ENCODE data around the gene OVOL3.

The OVOL3 gene

DNA sequence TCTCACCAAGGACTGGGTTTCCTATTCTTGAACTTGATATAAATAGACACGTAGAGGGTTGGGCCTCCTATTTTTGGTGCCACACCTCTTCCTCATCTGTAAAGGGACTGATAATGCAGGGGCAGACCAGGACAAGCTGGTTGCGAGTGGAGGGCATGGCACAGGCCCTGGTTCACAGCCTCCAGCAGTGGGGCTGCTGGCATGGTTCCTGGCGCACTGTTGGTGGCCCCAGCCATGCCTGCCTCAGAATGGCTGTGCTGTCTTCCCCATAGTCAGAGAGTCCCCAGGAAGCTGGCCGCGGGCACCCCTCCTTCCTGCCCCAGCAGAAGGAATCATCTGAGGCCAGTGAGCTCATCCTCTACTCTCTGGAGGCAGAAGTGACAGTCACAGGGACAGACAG lies 10.5 kb upstream of the OVOL3 start:
- FAIRE-seq, result no peak
- DNase-seq (ENCODE audit: low spot score), result no peak

DNA sequence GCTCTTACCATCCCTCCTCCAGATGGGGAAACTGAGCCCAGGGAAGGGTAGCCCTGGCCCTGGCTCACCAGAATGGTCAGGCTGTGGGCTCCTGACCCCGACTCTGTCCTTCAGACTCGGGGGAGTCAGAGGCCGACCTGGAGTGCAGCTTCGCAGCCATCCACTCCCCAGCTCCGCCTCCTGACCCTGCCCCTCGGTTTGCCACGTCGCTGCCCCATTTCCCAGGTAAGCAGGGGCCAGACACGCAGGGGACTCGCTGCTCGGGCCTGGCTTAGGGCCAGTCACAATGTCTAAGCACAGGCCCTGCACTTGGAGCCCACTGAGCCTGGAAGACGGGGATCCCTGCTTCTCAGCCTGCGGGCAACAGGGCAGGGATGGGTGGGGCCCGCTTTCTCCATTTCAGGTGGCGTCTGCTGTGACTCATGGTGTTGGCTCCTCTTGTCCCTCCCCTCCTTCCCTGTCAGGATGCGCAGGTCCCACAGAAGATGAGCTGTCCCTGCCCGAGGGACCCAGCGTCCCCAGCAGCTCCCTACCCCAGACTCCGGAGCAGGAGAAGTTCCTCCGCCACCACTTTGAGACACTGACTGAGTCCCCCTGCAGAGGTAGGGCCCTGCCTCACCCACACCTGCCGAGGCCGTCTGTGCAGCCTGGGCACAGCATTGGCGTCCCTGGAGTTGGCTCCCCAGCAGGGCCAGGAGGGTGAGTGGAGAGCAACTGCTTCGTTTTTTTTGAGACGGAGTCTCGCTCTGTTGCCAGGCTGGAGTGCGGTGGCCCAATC lies 9.2 kb upstream of the OVOL3 start:
- FAIRE-seq, result no peak

DNA sequence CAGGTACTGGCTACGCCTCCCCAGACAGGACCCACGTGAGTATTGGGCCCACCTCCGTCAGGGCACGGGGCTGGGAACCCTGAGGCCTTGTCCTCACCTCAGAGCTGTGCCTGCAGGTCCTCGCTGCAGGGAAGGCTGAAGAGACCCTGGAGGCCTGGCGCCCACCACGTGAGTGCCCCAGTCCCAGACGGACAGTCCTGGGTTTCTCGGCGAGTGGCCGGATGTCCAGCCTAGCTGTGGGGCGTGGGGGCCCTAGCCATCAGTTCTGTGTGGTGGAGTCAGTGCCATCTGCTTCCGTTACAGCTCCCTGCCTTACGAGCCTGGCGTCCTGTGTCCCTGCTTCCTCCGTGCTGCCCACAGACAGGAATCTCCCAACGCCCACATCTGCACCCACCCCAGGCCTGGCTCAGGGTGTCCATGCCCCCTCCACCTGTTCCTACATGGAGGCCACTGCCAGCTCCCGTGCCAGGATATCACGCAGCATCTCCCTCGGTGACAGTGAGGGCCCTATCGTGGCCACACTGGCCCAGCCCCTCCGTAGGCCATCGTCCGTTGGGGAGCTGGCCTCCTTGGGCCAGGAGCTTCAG lies 7.8 kb upstream of the OVOL3 start:
- FAIRE-seq (no peak), DNase-seq (ENCODE audit: low spot score) (no peak)

More for the DNA sequence above, 9.2 kb upstream of the OVOL3 start:
- DNase-seq (ENCODE audit: low spot score), result no peak

DNA sequence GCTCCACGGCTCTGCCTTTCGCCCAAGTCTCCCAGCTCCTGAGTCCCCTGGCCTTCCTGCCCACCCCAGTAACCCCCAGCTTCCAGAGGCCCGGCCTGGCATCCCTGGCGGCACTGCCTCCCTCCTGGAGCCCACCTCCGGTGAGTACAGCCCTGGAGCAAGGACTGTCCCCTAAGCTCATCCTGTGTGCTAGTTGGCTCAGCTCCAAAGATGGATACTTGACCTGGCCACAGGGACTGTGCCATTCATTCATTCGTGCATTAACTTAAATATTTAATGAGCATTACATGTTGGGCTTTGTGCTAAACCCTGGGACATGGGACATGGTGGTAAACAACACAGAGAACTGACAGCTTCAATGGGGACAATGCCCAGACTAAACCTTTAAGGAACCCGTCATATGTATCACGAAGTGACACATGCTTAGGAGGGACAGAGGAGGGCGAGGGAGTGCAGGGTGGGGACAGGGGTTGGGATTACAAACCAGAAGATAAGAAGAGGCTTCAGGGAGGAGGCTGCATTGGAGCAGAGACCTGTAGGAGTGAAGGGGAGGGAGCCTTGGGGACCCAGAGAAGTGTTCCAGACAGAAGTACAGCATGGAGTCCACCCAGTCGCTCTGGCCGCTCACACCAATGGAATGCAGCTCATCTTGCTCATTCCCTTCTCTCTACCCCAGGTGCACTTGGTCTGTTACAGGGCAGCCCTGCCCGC lies 6.9 kb upstream of the OVOL3 start:
- no peak for FAIRE-seq

DNA sequence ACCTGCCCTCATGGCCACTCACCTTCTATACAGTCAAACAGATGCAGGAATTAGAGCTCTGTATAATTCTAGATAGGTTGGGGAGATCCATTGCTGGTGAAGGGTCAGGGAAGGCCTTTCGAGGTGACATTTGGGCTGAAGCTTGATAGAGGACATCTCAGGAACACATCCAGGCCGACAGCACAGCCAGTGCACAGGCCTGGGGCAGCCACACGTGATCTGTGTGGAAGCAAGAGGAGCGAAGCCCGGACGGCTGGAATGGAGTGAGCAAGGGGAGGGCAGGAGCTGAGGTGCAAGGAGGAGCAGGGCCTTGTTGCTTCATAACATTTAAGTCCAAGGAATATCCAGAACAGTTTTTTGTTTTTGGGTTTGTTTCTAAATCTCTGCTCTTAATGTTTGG lies 4.5 kb upstream of the OVOL3 start:
- no peak for FAIRE-seq
- DNase-seq (ENCODE audit: low spot score), result no peak

More for the DNA sequence above, 6.9 kb upstream of the OVOL3 start:
- DNase-seq (ENCODE audit: low spot score), result peak; percentile 11

DNA sequence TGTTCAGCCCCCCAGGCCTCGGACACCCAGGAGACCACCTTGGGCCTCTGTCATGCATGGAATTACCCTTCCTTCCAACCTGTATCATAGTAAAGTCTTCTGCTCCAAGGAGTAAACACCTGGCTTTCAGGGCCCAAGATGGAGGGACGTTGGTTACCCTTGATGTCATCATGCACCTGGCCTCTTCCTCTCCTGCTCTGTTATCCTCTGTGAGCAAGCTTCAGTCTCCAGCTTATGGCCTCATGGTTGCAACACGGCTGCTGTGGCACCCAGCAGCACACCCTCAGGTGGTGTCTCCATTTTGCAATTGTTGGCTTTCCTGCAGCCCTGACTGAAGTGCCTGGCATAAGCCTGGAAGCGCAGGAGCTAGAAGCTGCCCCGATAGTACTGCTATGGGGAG lies 4.0 kb upstream of the OVOL3 start:
- FAIRE-seq, result no peak
- no peak for DNase-seq (ENCODE audit: low spot score)

DNA sequence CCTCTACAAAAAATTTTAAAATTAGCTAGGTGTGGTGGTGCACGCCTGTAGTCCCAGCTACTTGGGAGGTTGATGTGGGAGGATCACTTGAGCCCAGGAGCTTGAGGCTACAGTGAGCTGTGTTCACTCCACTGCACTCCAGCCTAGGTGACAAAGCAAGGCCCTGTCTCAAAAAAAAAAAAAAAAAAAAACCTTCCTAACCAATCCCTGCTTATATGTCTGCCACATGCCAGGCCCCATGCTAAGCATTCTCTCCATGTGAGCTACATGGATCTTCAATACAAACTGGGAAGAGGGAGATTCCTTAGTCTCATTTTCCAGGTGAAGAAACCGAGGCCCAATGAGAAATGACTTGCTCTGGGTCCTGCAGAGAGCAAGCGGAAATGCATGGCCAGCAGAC lies 2.3 kb upstream of the OVOL3 start:
- DNase-seq (ENCODE audit: low spot score) (no peak), FAIRE-seq (no peak)

DNA sequence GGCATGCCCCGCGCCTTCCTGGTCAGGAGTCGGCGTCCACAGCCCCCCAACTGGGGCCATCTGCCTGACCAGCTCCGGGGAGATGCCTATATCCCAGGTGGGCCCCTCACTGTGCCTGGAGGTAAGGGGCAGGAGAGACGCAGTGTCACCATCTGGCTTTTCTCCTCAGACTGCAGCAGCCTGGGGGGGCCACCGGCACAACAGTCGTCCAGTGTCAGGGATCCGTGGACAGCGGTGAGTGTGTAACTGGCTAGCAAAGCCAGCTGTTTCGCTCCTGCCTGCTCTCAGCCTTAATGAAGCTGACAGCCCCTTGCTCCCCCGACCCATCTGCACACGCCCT lies 227 bp downstream of the OVOL3 start:
- DNase-seq (ENCODE audit: low spot score) (no peak), FAIRE-seq (no peak)

DNA sequence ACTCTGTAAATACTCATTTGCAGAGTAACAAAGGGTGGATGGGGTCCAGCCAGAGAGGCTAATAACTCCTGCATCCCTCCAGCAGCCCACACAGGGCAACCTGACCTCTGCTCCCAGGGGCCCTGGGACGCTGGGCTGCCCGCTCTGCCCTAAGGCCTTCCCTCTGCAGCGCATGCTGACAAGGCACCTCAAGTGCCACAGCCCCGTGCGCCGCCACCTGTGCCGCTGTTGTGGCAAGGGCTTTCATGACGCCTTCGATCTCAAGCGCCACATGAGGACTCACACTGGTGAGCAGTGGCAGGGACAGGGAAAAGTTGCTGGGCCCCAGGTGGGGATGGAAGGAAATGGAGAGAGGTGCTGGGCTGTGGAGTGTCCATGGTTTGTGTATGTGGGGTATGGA lies 1.7 kb downstream of the OVOL3 start:
- DNase-seq (ENCODE audit: low spot score) (no peak), FAIRE-seq (no peak)

DNA sequence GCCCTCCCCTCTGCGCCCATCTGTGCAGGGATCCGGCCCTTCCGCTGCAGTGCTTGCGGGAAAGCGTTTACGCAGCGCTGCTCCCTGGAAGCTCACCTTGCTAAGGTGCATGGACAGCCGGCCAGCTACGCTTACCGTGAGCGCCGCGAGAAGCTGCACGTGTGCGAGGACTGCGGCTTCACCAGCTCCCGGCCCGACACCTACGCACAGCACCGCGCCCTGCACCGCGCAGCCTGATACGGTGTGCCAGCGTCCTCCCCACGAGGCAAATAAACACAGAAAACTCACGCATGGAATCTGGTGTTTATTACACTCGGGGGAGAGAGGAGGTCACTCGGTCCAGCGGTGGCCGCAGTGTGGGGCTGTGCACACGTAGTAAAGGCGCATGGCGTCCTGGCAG lies 2.5 kb downstream of the OVOL3 start:
- FAIRE-seq (no peak), DNase-seq (ENCODE audit: low spot score) (no peak)

DNA sequence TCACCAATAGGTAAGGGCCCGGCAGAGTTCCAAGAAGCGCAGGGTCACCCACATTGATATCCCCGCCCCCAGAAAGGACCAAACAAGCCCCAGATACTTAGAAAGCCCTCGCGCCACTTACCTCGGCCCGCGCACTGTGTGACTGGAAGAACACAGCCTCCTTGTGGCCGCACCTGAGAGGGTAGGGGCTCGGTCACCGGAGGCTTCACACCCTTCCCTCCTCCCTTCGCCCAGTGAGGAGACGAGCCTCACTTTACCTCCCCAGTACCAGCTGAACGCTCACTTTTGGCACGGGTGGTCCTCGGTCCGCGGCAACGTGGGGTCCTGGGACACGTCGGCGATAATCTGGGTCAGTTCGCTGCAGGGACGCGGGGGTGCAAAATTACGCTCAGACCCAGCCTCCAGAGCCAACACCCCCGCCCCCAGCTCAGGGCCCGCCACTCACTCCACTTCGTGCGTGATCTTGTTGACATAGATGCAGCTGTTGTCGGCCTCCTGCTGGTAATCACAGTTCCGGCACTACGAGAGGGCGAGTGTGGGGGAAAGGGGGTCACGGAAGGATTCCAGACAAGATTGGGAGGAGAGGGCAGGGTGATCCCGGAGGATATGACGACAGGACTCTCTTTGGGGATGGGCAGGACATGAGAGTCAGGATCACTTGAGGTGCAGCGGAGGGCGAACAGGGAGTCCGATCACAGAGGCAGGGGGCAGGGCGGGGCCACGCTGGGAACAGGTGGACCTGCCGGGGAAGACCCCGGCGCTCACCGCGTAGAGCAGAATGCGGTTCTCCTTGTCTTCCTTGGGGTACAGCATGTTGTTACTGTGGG lies 3.2 kb downstream of the OVOL3 start:
- DNase-seq (ENCODE audit: low spot score), result no peak
- no peak for FAIRE-seq

DNA sequence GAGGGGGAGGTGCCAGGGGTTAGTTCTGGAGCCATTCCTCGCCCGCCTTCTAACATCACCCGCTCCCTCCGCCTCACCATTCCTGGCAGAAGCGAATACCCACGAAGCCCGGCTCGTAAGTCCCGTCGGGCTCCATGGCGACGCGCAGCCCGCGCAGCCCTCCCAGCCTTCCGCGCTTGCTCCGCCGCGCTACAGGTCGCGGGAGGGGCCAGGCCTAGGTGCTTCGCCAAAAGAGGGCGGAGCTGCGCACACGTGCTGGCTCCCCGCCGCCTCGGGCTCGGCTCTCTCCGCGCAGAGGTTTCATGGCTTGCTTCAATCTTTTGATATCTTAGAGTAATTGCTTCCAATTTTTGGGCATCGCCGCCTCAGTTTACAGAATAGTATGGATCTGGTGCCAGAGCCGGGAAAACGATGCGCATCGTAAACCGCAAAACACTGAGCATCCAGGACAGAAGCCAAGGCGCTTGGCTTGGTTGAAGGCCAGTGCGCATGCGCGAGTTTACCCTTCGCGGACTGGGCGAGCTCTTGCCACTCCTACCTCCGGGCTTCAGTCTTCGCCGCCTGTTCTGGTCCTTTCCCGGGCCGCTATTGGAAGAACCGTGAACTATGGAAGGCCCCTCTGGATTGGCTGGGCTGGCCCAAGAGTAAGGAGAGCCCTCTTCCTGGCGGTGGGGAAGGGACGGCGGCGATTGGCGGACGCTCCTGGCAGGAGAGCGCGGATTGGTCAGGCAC lies 3.9 kb downstream of the OVOL3 start, which contains the start of gene POLR2I:
Gene POLR2I, minus strand, starts transcription at position 155 of the 732 bp plus-strand sequence. Its CDS starts 19 bp downstream, at position 136.
- DNase-seq (ENCODE audit: low spot score) (peak; percentile 99), FAIRE-seq (peak; percentile 87)

DNA sequence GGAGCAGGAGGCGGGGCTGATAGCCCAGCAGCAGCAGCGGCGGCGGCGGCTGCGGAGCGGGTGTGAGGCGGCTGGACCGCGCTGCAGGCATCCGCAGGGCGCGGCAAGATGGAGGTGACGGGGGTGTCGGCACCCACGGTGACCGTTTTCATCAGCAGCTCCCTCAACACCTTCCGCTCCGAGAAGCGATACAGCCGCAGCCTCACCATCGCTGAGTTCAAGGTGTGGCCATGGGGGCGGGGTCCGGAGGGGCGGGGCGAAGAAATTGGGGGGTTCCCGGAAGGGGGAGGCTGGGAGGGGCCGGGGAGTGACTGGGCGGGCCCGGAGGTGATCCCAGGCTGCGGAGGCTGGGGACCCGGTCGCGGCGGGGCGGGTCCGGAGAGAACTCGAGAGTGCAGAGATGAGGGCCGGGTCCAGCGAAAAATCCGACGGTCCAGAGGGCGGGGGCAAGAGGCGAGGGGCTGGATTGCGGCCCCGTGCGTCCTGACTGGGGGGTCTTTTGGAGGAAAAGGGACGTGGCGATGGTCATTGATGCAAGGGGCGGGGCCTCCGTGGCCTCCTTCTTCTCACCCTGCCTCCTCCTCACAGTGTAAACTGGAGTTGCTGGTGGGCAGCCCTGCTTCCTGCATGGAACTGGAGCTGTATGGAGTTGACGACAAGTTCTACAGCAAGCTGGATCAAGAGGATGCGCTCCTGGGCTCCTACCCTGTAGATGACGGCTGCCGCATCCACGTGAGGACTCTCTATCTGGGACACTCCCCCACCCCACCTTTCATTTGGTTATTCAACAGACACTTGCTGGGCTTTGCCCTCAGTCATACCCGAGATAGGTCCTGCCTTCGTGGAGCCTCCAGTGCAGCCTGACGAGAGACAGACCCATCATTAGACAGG lies 4.8 kb downstream of the OVOL3 start, which contains the start of gene TBCB:
Gene TBCB, plus strand, starts transcription at position 16 of the 891 bp plus-strand sequence. Its CDS starts 93 bp downstream, at position 109.
- DNase-seq (ENCODE audit: low spot score) (no peak), FAIRE-seq (no peak)

DNA sequence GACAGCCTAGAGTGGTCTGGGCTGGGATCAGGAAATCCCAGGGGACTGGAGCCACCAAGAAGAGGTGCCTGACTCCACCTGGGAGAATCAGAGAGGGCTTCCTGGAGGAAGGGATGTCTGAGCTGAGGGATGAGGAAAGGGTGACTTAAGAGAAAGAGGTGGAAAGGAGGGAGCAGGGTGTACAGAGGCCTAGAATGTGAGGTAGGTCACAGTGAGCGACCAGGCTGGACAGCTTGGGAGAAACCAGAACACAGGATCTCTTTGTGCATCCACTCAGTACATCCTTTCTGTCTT lies 5.3 kb downstream of the OVOL3 start:
- FAIRE-seq (no peak), DNase-seq (ENCODE audit: low spot score) (no peak)

DNA sequence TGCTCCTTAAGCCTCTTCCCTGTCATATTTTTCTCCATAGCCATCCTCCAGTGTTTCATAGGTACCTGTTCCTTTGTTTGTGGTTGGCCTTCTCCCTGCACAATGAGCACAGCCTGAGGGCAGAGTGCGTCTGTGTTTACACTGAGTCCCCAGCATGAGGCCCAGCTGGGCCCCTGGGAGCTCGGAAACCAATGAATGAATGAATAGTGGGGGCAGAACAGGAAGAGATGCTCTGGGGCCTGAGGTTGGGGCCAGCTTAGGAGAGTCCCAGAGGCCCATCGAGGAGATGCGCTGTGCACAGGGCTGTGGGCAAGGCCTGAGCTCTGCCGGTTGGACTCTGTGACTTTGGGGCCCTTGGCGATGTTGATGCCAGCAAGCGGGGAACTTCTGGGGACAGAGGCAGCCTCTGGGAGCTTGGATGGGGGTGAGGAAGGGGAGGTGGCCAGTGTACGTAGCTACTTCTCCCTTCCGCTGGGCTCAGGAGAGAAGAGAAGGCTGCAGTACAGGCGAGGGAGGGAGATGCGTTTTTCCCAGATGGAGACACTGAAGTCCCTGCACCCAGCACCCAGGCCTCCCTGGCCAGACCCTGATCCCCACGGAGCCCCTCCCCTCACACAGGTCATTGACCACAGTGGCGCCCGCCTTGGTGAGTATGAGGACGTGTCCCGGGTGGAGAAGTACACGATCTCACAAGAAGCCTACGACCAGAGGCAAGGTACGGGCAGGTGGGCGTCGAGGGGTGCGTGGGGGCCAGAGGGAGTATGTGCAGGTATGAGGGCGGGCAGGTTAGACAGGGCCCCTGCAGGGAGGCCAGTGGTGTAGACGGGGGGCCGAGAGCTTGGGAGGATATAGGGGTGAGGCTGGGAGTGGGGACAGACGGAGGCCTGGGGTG lies 9.4 kb downstream of the OVOL3 start:
- DNase-seq (ENCODE audit: low spot score) (no peak), FAIRE-seq (no peak)

DNA sequence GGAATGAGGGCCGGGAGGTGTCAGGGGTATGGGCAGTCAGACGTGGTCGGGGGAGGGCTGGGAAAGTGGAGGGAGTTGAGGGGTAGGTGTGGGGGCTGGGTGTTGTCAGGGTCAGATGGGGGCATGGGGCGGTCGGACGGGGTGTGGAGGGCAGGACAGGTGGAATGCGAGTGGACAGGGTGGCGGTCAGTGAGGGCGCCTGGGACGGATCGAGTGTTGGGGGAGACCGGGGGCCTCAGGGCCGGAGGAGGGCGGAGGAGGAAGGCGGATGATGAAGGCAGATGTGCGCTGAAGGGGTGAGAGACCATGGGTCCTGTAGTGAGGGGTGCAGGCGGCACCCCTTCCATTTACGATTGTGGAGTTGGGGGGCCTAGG lies 10.0 kb downstream of the OVOL3 start:
- no peak for DNase-seq (ENCODE audit: low spot score)
- no peak for FAIRE-seq

DNA sequence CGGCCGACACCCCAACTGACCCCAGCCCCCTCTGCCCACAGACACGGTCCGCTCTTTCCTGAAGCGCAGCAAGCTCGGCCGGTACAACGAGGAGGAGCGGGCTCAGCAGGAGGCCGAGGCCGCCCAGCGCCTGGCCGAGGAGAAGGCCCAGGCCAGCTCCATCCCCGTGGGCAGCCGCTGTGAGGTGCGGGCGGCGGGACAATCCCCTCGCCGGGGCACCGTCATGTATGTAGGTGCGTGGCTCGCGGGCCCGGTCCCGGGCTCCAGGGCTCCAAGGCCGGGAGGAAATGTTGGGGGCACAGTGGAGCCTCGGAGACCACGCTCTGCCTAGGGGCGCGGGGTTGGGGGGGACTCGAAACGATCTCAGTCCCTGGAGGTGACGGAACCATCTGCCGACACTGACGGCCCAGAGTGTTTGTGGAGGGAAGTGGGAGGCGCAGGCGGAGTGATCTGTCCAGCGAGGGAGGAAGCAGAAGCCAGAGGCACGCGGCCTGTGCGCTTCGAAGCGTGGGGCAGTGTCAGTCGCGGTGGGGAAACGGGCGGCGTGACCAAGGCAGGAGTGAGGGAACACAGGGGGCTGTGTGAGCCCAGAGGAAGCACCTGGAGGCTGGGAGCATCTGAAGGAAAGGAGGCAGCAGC lies 10.7 kb downstream of the OVOL3 start:
- no peak for FAIRE-seq
- DNase-seq (ENCODE audit: low spot score), result no peak

DNA sequence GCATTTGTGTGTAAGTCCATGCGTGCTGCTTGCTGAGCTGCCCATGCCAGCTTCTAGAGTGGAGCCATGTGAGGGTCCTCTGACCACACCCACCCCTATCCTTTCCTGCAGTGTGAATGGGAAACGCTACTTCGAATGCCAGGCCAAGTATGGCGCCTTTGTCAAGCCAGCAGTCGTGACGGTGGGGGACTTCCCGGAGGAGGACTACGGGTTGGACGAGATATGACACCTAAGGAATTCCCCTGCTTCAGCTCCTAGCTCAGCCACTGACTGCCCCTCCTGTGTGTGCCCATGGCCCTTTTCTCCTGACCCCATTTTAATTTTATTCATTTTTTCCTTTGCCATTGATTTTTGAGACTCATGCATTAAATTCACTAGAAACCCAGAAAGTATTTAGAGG lies 14.6 kb downstream of the OVOL3 start:
- DNase-seq (ENCODE audit: low spot score) (no peak), FAIRE-seq (no peak)

DNA sequence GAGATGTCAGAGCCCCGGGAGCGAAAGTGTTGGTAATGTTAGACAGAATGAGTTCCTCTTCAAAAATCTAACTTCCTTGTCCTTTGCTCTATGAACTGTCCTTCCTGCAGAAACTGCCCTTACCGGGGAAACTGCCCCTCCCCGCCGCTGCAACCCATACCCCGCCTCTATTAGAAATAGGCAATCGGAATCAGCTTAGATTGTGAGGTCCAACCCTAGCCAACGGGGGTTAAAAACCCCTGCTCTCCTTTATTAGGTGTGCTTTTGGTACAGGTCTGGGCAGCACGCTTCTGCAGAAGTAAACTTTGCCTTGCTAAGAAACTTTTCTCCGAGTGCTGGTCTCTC lies 17.4 kb downstream of the OVOL3 start:
- DNase-seq (ENCODE audit: low spot score) (no peak), FAIRE-seq (no peak)

All from RCC 7860 (cell line).